GM18858 (cell line): ENCODE data around the gene UBAP1L.
"Not testable (repeated sequence)": the region's sequence is repeated elsewhere in the genome, so short reads cannot be mapped to it uniquely, and the experiment has no call there.

Experiments used
- ATAC-seq: cut with Tn5 transposase; IDR thresholded peaks from one replicate; pipeline ENCODE4 v1.9.1; 2021; ENCODE audit not compliant: unreplicated experiment

The UBAP1L gene

DNA sequence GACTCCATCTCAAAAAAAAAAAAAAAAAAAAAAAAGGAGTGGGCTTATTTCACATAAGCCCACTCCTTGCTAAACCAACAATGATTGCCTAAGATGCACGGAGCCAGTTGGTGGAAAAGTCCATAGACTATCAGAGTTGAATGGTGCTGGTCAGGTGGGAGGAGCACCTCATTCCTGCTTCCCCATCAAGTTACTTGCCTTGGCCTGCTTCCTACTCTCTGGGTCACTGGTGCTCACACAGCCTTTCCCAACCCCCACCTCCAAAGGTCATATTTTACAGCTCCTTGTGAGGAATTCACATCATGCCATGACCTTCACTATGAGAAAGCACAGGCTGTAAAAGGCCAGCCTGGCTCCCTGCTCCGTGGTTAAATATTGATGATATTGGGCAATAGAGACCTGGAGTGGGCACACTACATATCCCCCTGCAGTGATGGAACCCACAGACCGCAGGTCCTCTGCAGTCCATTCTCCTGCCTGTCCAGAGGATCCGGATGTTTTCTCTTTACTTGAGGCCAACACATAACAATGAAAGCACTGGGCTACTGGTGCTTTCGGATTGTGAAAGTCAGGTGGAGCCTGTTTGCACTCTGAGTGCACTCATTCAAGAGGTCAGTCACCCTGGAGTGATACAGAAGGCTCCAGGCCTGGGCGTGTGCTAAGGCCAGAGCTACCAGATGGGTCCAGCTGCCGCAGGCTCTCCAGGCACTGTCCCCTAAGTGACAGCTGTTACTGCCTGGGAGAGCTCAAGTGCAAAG lies 70.1 kb downstream of the UBAP1L start, which contains the start of gene SLC51B:
TSS of gene SLC51B (plus strand) at position 664 of the 758 bp plus-strand sequence. CDS start 4,618 bp downstream, outside the sequence.
- ATAC-seq: no peak

DNA sequence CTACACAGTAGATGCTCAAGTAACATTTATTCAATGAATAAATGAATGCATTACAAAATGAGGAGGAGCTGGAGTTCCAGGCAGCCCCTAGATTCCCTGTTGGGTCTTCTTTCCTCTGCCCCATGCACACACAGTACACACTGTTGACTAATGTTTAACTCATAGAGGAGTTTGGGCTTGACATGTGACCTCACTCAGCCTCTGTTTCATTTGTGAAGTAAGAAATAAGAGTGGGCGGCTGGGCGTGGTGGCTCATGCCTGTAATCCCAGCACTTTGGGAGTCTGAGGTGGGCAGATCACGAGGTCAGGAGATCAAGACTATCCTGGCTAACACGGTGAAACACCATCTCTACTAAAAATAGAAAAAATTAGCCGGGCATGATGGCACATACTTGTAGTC lies 70.8 kb downstream of the UBAP1L start:
- ATAC-seq: not testable (repeated sequence)

DNA sequence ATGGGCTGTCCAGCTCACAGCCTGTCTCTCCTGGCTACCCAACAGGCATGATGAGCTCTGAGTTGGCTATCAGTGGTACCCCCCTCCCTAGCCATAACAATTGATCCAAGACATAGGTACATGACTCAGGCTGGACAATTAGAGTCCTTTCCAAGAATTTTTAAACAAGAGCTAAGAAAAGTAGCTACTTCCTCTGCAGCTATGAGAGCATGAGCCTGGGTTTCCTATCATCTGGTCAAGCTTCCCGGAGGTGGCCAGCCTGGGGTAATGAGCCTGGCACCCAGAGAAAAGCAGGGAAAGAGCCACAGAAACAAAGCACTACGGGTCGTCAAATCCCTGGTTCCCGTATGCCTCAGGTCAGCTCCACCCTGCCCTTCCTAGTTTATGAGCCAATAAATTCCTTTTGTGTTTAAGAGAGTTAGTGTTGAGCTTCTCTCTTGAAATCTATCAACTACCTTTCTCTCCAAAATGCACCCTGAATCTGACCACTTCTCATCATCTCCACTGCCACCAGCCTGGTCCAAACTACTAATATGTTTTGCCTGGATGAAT lies 72.1 kb downstream of the UBAP1L start:
- ATAC-seq: no peak
